OCI-M2 (cell line): ENCODE results near the gene USH1C.
A peak's percentile ranks its signal among the peaks of the same experiment; 100 is the strongest.

Experiments used
- DNase-seq: peaks from one replicate; lab custom pipeline; 2025; ENCODE audit not compliant: unreplicated experiment; lab: John Stamatoyannopoulos, UW

The USH1C gene

DNA sequence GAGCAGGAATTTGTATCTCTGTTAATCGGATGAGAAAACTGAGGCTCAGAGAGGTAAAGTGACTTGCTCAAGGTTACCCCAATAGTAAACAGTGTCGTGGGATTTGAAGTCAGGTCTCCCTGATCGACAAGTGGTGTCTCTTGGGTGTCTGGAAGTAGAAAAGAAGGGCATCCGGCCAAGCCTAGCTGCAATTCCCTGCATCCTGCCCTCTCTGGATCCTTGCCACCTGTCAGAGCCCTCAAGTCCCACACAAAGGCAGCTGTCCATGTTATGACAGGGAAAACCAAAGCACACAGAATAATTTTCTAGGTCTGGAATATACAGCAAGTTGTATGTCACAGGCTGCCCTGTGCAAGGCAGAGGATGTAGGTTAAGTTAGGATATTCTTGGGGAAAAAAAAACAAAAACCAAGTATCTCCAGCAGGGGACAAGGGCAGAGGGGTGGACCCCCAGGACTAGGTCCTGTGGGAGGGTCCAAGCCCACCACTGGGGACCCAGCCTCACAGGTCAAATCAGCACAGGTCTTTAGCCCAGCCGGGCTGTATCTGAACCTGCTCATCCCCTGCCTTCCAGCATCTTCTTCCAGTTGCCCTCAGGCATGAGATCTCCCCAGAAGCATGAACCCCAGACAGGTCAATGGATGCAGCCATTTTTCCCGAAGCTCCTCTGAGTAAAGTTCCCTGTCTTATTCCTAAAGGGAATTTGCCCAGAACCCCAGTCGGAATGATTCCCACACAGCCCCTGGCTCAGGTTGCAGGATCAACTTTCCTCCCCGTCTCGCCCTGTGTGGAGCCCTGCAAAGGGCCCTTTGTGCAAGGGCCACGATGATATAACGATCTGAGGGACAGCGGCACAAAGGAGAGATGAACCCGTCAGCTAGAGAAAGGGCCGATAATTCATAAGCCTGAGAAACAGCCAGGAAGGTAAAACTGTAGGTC is 15.0 kb downstream of the USH1C start:
- no peak for DNase-seq

DNA sequence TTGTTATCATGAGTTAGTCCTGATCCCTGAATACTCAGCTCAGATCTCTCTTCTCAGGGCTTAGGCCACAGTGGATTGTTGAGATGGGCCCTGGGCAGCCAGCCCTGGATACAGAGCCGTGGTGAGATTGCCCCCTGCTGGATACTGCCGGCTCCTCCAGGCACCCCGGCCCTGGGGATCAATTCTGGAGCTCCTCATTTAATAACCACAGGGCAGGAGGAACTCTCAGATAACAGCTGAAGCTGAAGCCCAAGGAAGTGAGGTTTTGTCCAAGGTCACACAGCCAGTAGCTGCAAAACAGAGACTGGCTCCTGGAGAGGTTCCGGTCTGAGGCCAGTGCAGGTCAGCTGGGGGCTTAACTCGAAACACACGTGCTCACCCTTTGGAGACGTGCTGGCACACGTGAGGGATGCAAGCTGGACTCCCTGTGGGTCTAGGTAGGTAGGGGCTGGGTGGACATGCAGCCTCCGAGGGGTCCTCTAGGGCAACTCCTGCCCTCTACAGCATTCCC is 16.0 kb downstream of the USH1C start:
- DNase-seq: peak; percentile 16

DNA sequence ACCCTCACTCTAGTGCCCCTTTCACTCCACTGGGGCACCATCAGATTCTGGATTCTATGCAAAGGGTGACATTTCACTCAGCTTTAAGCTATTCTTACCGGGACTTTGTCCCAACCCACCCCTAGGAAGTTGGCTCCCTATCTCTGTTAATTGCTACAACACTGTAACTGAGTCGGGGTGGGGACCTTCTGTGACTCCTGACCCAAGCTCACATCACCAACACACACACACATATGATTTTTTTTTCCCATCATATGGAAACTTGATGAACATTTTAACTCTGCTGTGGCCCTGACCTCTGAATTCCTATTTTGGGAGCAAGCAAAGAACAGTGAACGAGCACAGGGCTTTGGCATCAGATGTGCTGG is 16.6 kb downstream of the USH1C start:
- DNase-seq: no peak

DNA sequence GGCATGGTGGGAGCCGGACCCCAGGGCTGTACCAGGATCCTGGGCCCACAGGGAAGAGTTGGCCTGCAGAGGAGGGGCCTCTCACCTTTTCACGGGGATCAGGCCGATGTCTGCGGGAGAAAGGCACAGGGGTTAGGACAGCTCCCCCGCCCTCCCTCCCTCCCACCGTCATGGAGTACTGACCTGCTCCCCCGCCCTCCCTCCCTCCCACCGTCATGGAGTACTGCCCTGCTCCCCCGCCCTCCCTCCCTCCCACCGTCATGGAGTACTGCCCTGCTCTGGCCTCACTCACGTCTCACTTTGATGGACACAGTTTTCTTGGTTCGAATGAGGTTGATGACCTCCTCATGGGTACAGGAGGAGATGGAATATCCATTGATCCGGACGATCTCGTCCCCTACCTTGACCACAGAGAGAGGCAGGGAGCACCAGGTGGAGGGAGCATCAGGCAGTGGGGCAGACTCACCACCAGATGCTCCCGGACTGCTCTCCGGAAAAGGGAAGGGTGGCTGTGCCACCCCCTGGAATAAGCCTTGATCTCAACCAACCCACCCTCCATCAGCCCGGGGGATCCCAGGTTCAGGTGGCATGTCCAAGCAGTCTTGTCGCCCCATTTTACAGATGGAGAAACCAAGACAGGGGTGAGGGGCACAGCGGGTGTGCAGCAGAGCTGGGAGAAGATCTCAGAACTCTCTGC is 17.1 kb downstream of the USH1C start:
- DNase-seq: no peak

DNA sequence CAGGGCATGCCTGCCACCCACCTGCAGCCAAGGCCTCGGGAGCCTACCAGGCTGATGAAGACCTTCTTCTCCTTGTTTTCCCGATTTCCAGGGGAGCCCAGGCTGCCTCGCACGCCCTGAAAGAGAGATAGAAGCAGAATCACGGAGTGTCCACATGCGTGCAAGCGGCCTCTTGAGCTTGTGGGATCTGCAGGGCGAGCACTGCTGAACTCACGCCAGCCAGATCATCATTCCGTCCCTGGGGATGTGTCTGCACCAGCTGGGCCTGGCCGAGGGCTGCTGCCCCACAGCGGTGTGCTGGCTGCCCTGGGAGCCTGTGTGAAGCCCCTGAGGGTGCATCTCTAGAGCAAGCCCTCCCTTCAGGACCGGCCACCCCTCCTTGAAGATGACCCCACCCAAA is 17.9 kb downstream of the USH1C start:
- DNase-seq: no peak

DNA sequence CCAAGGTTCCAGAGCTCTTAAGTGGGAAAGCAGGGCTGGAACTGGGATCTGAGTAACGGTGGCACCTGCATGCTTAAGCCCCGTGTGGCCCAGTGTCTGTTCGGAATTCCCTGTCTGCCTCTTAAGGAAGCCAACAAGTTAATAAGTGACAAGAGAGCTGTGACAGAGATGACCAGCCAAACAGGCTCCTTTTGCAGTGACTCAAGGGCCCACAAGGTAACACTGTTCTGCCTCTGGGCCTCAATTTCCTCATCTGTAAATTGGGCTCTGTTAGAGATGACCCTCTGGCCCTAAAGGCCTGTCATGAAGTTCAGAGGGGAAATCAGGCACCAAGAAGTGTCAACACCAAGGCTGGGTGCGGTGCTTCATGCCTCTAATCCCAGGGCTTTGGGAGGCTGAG is 18.6 kb downstream of the USH1C start:
- no peak for DNase-seq

DNA sequence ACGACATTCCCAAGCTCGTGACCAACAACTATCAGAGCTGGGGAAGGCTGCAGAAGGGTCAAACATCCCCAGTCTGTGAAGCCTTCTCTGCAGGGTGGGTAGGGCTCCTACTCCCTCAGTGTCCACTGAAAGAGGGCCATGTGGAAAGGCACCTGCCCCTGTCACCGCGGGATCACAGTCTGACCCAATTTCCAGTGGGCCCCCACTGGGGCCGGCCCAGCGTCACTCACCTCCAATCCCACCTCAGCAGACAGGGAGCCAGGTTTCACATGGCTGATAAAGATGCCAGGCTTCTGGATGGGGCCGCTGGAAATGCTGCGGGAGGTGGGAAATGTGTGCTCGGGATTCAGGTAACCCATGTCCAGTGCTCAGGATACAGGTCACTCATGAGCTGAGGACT is 20.0 kb downstream of the USH1C start:
- DNase-seq: no peak

DNA sequence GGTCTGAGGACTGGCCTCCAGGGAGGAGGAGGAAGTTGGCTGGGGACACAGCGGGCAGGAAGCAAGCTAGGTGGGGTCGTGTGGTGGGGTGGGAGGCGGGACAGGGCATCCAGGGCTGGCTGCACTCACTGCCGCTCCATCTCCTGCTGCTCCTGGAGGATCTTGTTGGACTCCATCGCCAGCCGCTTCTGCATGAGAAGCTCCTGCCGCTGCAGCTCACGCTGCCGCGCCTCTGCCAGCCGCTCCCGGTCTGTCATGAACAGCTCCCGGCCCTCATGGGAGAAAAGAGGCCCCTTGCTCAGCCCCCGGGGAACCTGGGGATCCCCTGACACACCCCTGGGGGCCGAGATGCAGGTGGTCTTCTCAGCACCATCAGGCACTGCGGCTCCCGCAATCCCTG is 21.6 kb downstream of the USH1C start:
- no peak for DNase-seq

DNA sequence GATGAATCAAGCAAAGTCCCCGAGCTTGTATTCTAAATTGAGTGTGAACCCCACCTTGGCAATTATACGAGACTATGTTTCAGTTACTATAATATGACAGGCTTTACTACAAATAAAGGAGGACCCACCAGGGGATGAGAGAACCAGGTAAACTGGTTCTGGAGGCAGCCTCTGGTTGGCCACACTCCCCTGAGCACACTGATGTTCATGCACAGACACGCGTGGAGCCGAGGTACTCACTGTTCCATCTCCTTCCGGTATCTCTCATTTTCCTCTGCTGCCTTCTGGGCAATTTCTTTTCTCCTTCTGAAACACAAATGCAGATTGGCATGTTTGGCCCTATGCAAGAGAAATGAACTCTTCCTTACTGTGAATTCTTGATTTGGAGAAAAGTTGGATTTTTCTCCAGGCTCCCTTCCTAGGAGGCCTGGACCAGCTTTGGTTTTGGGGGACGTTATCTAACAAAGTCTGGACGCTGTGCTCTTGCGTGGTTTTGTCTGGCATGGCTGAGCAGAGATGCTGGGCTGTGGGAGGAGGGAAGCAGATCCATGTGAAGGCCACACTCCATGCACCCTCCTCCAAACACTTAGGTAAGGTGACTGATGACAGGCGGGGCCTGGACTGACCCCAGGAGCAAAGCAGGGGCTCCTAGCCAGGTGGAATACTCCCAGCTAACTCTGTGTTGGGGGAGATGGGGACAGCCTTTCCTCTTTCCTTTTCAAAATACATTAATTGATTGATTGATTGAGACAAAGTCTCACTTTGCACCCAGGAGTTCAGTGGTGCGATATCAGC is 22.9 kb downstream of the USH1C start:
- no peak for DNase-seq

DNA sequence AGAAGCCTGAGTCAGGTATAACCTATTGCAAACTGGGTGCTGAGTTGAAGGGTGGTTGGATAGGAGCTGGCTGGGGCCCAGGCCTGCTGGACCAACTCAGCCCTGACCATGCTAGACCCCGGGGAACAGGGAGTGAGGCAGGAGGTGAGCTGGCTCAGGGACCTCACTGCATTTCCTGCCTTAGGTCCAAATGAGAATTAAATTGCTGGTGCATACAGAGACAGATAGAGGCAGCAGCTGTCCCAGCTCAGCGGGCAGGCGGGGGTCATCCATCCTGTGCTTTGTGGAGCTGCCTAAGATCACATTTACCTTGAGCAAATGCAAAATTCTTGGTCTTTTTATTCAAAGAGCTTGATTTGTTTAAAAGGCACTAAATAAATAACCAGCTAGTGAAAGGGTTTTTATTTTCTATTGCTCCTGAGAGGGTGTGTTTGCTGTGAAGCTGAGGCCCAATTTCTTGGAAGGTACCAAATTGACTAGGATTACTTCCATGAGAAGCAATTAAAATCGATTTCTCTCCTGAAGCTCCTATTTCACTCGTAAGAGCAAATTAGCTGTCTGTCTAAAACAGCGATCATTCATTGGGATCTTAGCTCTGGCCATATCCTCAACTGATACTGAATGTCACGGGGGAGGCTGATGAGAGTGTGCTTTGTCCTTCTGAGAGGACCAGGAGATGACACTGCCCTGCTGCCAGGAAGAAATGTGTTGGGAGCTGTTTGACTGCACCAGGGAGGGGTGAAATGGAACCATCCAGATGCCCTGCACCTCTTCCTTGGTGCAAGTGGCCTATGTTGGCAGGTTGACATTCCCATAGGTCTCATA is 24.9 kb downstream of the USH1C start:
- DNase-seq: no peak

DNA sequence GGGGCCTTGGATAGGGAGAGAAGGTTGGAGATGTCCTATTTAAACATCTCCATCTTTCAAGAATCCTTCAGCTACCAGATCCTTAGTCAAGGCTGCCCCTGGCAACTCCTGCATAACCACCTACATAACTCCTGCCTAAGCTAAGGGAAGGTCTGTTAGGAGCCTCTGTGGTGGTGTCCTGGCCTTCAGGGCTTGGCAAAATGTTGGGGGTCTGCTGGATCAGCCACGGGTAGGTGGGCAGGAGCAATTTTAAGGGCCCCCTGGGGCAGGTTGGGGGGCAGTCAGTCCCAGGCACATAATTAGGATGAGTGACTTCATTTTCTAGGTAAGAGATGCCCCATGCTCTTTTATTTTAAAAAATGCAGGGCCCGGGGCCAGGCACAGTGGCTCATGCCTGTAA is 25.9 kb downstream of the USH1C start:
- no peak for DNase-seq

DNA sequence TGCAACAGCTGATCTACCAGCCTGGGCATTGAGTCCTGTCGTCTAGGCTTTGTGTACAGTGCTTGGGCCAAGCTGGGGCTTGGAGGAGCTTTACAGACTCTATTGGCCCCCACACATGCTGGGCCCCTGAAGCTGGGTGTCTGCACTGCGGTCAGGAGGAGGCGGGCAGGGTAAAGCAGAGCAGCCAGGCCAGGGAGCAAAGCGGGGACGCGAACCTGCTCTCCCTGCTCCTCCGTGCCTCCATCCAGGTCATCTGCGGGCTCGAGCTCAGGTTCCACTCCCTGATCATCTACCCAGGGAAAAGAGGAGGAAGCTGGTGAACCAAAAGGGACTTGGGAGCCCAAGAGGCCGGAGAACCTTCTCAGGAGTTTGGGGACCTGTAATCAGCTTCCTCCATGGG is 27.0 kb downstream of the USH1C start:
- DNase-seq: no peak

DNA sequence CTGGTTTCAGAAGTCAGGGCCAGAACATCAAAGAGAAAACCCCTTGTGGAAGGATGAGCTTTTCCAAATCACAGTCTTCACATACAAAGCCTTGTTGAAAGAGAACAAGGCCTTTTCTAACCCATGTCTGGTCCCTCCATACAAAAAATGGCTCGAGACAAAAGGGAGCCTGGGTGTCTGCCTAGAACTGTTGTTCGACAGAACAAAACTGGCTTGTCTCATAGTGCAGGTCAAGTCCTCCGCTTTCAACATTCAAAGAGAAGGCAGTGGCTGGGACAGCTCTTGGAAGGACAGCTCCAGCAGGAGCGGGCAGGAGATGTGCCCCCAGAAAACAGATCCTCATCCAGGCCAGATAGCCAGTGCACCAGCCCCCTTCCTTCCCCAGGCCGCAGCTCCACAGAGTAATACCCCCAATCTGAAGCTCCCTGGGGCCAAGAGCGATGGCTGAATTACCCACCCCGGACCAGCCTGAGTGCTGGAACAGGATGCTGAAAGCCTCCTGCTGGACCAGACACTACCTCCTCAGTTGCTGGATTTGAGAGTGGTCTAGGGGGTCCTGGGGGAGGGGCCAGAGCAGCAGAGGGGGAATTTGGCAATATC is 27.6 kb downstream of the USH1C start:
- DNase-seq: no peak

DNA sequence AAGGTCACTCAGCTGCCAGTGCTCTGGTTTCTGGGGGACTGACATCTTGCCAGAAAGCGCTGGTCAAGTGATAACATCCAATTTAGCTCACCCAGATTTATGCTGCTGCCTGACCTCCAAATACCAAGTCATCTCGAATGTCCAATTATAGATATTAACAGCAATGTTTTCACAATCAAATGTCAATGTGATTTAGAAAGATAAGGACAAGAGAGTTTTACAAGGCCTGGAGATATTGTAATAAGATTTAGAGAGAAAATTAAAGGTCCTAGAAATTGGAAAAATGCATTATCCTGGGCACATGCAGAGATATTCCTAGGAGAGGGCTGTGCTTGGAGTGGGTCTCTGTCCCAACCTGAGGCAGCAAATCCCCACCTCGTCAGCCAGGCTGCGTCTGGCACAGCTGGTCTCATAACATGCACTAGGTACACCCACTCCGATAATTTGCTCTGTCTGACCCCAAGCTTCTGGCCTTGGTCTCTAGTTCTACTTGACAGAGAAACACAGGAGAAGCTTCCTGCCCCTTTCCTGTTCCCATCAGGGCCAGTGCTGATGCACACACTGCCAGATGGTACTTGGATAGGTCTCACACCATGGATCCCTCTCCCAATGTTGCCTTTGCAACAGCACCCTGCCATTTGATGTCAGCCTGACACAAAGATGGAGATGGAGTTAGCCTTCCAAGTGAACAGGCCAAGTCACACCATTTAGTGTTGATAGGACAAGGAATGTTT is 28.6 kb downstream of the USH1C start:
- no peak for DNase-seq

DNA sequence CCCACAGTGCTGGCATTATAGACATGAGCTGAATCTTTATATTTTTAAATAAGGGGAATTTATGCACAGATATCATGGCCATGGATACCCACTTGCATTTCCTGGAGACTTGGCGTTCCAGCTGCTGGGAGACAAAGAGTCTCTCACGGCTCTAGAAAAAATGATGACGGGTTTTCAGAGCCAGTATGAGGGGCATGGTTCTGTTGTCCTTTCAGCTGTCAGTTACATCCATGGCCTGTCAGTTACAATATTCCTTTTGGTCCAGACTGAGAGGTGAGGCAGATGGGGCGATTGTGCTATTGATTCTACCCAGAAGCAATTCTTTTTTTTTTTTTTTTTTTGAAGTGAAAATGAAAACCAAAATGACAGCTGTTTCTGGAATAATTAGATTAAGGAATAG is 29.7 kb downstream of the USH1C start:
- DNase-seq: no peak

DNA sequence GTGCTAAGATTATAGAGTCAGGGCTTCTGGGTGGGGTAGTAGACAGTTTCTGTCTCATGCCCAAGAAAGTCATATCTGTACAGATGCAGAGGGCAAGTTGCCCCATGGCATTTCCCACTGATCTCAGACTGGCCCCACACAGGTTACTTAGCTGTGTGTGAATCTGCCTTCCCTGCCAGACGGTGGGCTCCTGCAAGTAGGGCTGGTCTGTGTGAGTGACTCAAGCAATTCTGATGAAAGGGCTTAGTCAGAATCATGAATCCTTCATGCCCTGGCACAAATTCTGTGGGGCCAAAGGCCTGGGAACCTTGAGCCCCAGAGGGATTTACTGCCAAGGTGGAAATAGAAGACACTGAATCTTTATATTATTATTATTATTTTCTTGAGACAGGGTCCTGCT is 30.4 kb downstream of the USH1C start:
- no peak for DNase-seq

DNA sequence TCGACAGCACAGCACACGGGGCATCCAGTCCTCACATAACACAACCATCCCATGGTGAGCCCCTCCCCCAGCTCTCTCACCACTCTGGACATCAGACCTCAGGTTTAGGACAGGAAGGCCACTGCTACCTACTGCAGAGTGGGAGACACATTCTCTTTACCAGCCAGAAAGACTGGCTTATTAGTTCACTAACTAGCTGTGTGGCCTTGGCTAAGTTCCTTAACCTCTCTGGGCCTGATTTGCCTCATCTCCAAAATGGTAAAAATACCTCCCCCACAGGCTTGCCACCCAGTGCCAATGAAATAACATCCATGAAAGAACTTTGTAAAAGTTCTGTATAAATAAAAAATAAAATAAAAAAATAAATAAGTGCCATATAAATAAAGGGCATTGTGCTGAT is 32.1 kb downstream of the USH1C start:
- DNase-seq: no peak

DNA sequence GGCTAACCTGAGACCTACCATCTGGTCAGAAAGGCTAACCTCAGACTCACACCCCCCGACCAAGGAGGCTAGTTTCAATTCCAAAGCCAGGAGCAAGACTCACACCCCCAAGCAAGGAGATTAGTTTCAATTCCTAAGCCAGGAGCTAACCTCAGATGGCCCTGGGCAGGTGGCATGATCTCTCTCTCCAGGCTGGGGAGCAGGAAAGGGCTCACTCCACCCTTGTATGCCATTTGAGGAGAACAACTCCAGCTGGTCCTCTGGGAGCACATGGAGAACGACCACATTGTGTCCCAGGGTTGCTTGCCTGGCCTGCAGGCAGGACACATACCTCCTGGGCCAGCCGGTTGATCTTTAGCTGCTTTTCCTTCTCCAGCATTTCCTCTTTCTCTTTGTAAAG is 32.6 kb downstream of the USH1C start:
- no peak for DNase-seq

DNA sequence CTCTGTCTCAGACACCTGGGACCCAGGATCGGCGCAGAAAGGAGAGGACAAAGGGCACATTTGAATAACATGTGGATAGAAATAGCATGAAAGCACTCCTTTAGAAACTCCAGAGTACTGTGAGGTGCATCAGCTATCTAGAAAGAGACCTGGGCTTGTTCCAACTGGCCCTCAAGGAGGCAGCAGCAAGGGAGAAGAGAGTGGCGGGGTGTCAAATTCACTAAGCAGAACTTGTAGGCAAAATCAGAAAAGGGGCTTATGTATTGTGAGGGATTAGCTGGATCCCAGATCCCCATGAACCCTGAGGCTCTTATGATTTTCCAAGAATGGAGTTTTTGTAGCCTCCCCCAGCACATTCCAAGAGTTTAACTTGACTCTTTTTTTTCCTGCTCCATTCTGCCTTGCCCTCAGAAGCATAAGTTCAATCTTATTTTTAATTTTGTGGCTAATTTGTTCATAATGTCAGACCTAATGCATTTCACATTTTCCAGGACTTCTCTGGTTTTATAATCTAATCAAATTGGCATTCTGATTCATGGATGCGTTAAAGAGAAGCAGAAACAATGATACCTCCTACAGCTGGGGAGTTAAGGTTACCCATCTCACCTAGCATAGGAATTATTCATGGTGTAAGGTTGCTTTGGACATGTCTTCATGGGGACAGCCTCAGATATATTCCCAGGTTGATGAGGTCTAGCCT is 33.6 kb downstream of the USH1C start:
- DNase-seq: no peak
